ENCODE results near the gene ZNF500. TPM values are rescaled to one million over a fixed set of nuclear protein-coding genes. Genes with fewer than 3 reads are reported as not detected.

Gene ZNF500
- total and polyA plus RNA-seq, 4 donors = 3.0 to 7.4 (median 5.0) TPM

- Histone ChIP-seq H3K27ac (ENCODE audit: low read depth in 1 of 2, low read length in 2 of 2) (no peak overlapping the region), H3K4me3 (ENCODE audit: low read depth in 1 of 3, low read length in 3 of 3) (no peak overlapping the region), H3K27me3 (ENCODE audit: control insufficient read depth in 4 of 4, insufficient read depth in 4 of 4, low read length in 3 of 4) (no peaks in the 10 kb centered on the region), H3K9ac (ENCODE audit: low read depth in 1 of 2, low read length in 2 of 2) (no peak overlapping the region), H3K36me3 (ENCODE audit: control insufficient read depth in 4 of 4, insufficient read depth in 3 of 4, low read depth in 1 of 4, low read length in 3 of 4) (peaks cover 12 to 53% (median 27%) of the 10 kb centered on the region in 4 donors), H3K9me3 (ENCODE audit: control insufficient read depth in 4 of 4, low read length in 3 of 4) (no peaks in the 10 kb centered on the region), H3K4me1 (ENCODE audit: control insufficient read depth in 4 of 4, insufficient read depth in 4 of 4, low read length in 3 of 4) (peaks cover 0 to 27% (median 11%) of the 10 kb centered on the region in 4 donors)
- DNase-seq (ENCODE audit: low spot score) = no peak
- TF ChIP-seq RXRA (IDR thresholded peaks at IDR 0.05) (no peak), FOXA1 (IDR thresholded peaks at IDR 0.05) (no peak), ZBTB33 (IDR thresholded peaks at IDR 0.05) (no peak), HNF4A (conservative IDR thresholded peaks at IDR 0.05) (no peak), ATF3 (IDR thresholded peaks at IDR 0.05) (no peak)
- 96% methylated on average over 13 of the region's 13 CpGs for WGBS
Observed at GRCh38 chr16:4700380-4700996, 66.5 kb downstream of the ZNF500 start.

- no peaks in the 10 kb centered on the region for H3K9me3 ChIP-seq (ENCODE audit: control insufficient read depth in 4 of 4, low read length in 3 of 4)
- no peak overlapping the region for H3K27ac ChIP-seq (ENCODE audit: low read depth in 1 of 2, low read length in 2 of 2)
- H3K27me3 ChIP-seq (ENCODE audit: control insufficient read depth in 4 of 4, insufficient read depth in 4 of 4, low read length in 3 of 4) = no peaks in the 10 kb centered on the region
- no peak for DNase-seq (ENCODE audit: low spot score)
- H3K4me3 ChIP-seq (ENCODE audit: low read depth in 1 of 3, low read length in 3 of 3) = no peak overlapping the region
- 95% methylated on average over 19 of the region's 19 CpGs for WGBS
- H3K9ac ChIP-seq (ENCODE audit: low read depth in 1 of 2, low read length in 2 of 2) = no peak overlapping the region
- no peak for TF ChIP-seq FOXA1 (IDR thresholded peaks at IDR 0.05)
- TF ChIP-seq NR2F2 (IDR thresholded peaks at IDR 0.05) = no peak
- no peak for TF ChIP-seq ATF3 (IDR thresholded peaks at IDR 0.05)
- no peak for TF ChIP-seq FOXA2 (IDR thresholded peaks at IDR 0.05)
- TF ChIP-seq MAX (IDR thresholded peaks at IDR 0.05) = no peak
- no peak for TF ChIP-seq GABPA (IDR thresholded peaks at IDR 0.05 in 1 of 2, conservative IDR thresholded peaks at IDR 0.05 in 1 of 2)
- TF ChIP-seq REST (IDR thresholded peaks at IDR 0.05) = no peak
- H3K36me3 ChIP-seq (ENCODE audit: control insufficient read depth in 4 of 4, insufficient read depth in 3 of 4, low read depth in 1 of 4, low read length in 3 of 4) = peaks cover 12 to 49% (median 19%) of the 10 kb centered on the region in 4 donors
- peaks cover 2 to 35% (median 17%) of the 10 kb centered on the region in 4 donors for H3K4me1 ChIP-seq (ENCODE audit: control insufficient read depth in 4 of 4, insufficient read depth in 4 of 4, low read length in 3 of 4)
Observed at GRCh38 chr16:4699046-4699556, 67.9 kb downstream of the ZNF500 start.
